ENCODE measurements around the gene CTDSPL2. TPM values are rescaled to one million over a fixed set of nuclear protein-coding genes. Genes with fewer than 3 reads are reported as not detected.

CTDSPL2 gene
- polyA plus RNA-seq, 2 of the 4 experiments (the other 2 are of a cell fraction) = 15.4 to 50.1 TPM

- DNase-seq (ENCODE audit: low read depth in 1 of 2, low spot score in 1 of 2) = peak in 1 of 2 experiments; percentile 1
- CTCF ChIA-PET = interaction anchor here (0.6 to 1.5 kb wide), 3 partner anchors 20 to 525 kb away, joined by 3 read pairs; no protein-coding TSS in a partner anchor
- TF ChIP-seq ZC3H11A (IDR thresholded peaks at IDR 0.05) (no peak), NFE2L2 (conservative IDR thresholded peaks at IDR 0.05; ENCODE audit: low read length) (no peak), JUN (IDR thresholded peaks at IDR 0.05) (no peak), FOSB (CRISPR knock-in tag; IDR thresholded peaks at IDR 0.05) (no peak), CEBPB (IDR thresholded peaks at IDR 0.05) (no peak), SMC3 (IDR thresholded peaks at IDR 0.05) (no peak)
- Histone ChIP-seq H3K4me2 (no peak overlapping the region), H3K27ac (no peak overlapping the region), H3K9me3 (no peaks in the 10 kb centered on the region), H3K4me3 (no peak overlapping the region), H3K4me1 (no peaks in the 10 kb centered on the region)
- 83% methylated on average over 3 of the region's 3 CpGs for WGBS (ENCODE audit: missing lambda C conversion rate)
- FAIRE-seq = no peak
- no peak for ATAC-seq
- POLR2A ChIA-PET = no interaction called here
Observed at GRCh38 chr15:44394062-44394461, 33.4 kb upstream of the CTDSPL2 start.

GRCh38 chr15:44394562-44394961 lies 32.9 kb upstream of the CTDSPL2 start:
- DNase-seq (ENCODE audit: low read depth in 1 of 2, low spot score in 1 of 2) (no peak), FAIRE-seq (no peak), ATAC-seq (no peak)
- POLR2A ChIA-PET = no interaction called here
- whole genome bisulfite sequencing (ENCODE audit: missing lambda C conversion rate) = 89% methylated on average over 1 of the region's 1 CpG
- no peak for TF ChIP-seq HOXA7 (CRISPR knock-in tag; IDR thresholded peaks at IDR 0.05)
- no peak for TF ChIP-seq ATOH8 (CRISPR knock-in tag; IDR thresholded peaks at IDR 0.05; ENCODE audit: low read depth)
- no peak for TF ChIP-seq PBX3 (IDR thresholded peaks at IDR 0.05)
- no peak for TF ChIP-seq ZC3H11A (IDR thresholded peaks at IDR 0.05)
- TF ChIP-seq ZSCAN20 (CRISPR knock-in tag; IDR thresholded peaks at IDR 0.05) = no peak
- no peak for TF ChIP-seq BHLHE40 (IDR thresholded peaks at IDR 0.05; ENCODE audit: low read depth, low read length)
- TF ChIP-seq CHD4 (IDR thresholded peaks at IDR 0.05; ENCODE audit: borderline replicate concordance) = no peak
- no peak for TF ChIP-seq POLR2A (IDR thresholded peaks at IDR 0.05; ENCODE audit: low read length)
- no peak for TF ChIP-seq HOXB13 (CRISPR knock-in tag; IDR thresholded peaks at IDR 0.05; ENCODE audit: low read depth)
- TF ChIP-seq PHF8 (IDR thresholded peaks at IDR 0.05; ENCODE audit: borderline replicate concordance, low read depth) = no peak
- TF ChIP-seq EP300 (IDR thresholded peaks at IDR 0.05) = no peak
- TF ChIP-seq HMGXB4 (CRISPR knock-in tag; IDR thresholded peaks at IDR 0.05; ENCODE audit: borderline replicate concordance) = no peak
- TF ChIP-seq RAD21 (conservative IDR thresholded peaks at IDR 0.05 in 1 of 2, IDR thresholded peaks at IDR 0.05 in 1 of 2) = no peak
- no peak for TF ChIP-seq MAZ (IDR thresholded peaks at IDR 0.05; ENCODE audit: borderline replicate concordance, low read depth, low read length)
- TF ChIP-seq SREBF2 (IDR thresholded peaks at IDR 0.05) = no peak
- TF ChIP-seq RFX5 (IDR thresholded peaks at IDR 0.05) = no peak
- no peak for TF ChIP-seq USF2 (IDR thresholded peaks at IDR 0.05)
- no peak for TF ChIP-seq EHF (CRISPR knock-in tag; IDR thresholded peaks at IDR 0.05)
- no peak for TF ChIP-seq RCOR1 (IDR thresholded peaks at IDR 0.05; ENCODE audit: low read depth, low read length)
- no peak for TF ChIP-seq MAX (IDR thresholded peaks at IDR 0.05)
- CTCF ChIA-PET = interaction anchor here (0.6 to 1.5 kb wide), 2 partner anchors 20 to 526 kb away, joined by 3 read pairs; no protein-coding TSS in a partner anchor
- no peak overlapping the region for H3K4me3 ChIP-seq
- no peak overlapping the region for H3K4me2 ChIP-seq
- no peaks in the 10 kb centered on the region for H3K4me1 ChIP-seq
- no peaks in the 10 kb centered on the region for H3K9me3 ChIP-seq
- H3K27ac ChIP-seq = no peak overlapping the region
